Amniotic epithelial cell (primary cell): ENCODE data around the gene WDPCP.
"Not testable (repeated sequence)": the region's sequence is repeated elsewhere in the genome, so short reads cannot be mapped to it uniquely, and the experiment has no call there.

Source experiments
- DNase-seq: peaks from one replicate; pipeline ENCODE4 v3.0.0-alpha.2; 2010; ENCODE audit warnings: low read depth

Gene WDPCP

GRCh38 chr2:63588385-63589147 is at the start of gene WDPCP, which contains the start of gene MDH1:
Gene WDPCP, minus strand, starts transcription at chr2:63588477. Its CDS starts 206 bp downstream, at chr2:63588271.
Gene MDH1, plus strand, starts transcription at chr2:63588963. Its CDS starts 81 bp downstream, at chr2:63589044.
- DNase-seq = peak; percentile 100

- DNase-seq = no peak
Observed at GRCh38 chr2:63632382-63632781, 44.1 kb upstream of the WDPCP start.

- no peak for DNase-seq
Observed at GRCh38 chr2:63631501-63631900, 43.2 kb upstream of the WDPCP start.

GRCh38 chr2:63628403-63628942 is 40.2 kb upstream of the WDPCP start:
- no peak for DNase-seq

GRCh38 chr2:63627866-63628265 is 39.6 kb upstream of the WDPCP start:
- no peak for DNase-seq

GRCh38 chr2:63623763-63624162 is 35.5 kb upstream of the WDPCP start:
- not testable (repeated sequence) for DNase-seq

- DNase-seq = no peak
Observed at GRCh38 chr2:63622751-63623150, 34.5 kb upstream of the WDPCP start.

- DNase-seq = no peak
Observed at GRCh38 chr2:63619328-63619727, 31.1 kb upstream of the WDPCP start.

GRCh38 chr2:63617366-63617765 is 29.1 kb upstream of the WDPCP start:
- DNase-seq = no peak

- DNase-seq = peak; percentile 78
Observed at GRCh38 chr2:63614983-63615945, 27.0 kb upstream of the WDPCP start.

GRCh38 chr2:63614448-63614968 is 26.2 kb upstream of the WDPCP start:
- peak; percentile 60 for DNase-seq

GRCh38 chr2:63613391-63613901 is 25.2 kb upstream of the WDPCP start:
- DNase-seq = no peak

GRCh38 chr2:63610525-63610924 is 22.2 kb upstream of the WDPCP start:
- DNase-seq = no peak

GRCh38 chr2:63608865-63609264 is 20.6 kb upstream of the WDPCP start:
- not testable (repeated sequence) for DNase-seq

GRCh38 chr2:63604666-63605065 is 16.4 kb upstream of the WDPCP start:
- DNase-seq = no peak

- no peak for DNase-seq
Observed at GRCh38 chr2:63600881-63601460, 12.7 kb upstream of the WDPCP start.

GRCh38 chr2:63598981-63599380 is 10.7 kb upstream of the WDPCP start:
- no peak for DNase-seq

GRCh38 chr2:63596401-63596883 is 8.2 kb upstream of the WDPCP start:
- no peak for DNase-seq

GRCh38 chr2:63594660-63595059 is 6.4 kb upstream of the WDPCP start:
- no peak for DNase-seq

- no peak for DNase-seq
Observed at GRCh38 chr2:63591566-63592175, 3.4 kb upstream of the WDPCP start.
